Suprapubic skin (tissue), 3 donors: ENCODE data around the gene TFCP2L1.

Source experiments
- POLR2A ChIP-seq, 2 donors: fragments of 450-650 bp; IDR thresholded peaks; one replicate each; pipeline ENCODE4 v1.6.1; 2017; ENCODE audit warnings: antibody characterized with exemption in 2 of 2, mild to moderate bottlenecking in 2 of 2, moderate library complexity in 2 of 2
- TF ChIP-seq, protein P1 (sequence below), 2 donors: fragments of 200-600 bp in 1 of 2; fragments of 450-650 bp in 1 of 2; sonication (generic) in 1 of 2; IDR thresholded peaks; one replicate each; pipeline ENCODE4 v1.5.1; 2016 to 2019; ENCODE audit warnings: antibody characterized with exemption in 2 of 2, mild to moderate bottlenecking in 1 of 2, moderate library complexity in 1 of 2

DNA sequence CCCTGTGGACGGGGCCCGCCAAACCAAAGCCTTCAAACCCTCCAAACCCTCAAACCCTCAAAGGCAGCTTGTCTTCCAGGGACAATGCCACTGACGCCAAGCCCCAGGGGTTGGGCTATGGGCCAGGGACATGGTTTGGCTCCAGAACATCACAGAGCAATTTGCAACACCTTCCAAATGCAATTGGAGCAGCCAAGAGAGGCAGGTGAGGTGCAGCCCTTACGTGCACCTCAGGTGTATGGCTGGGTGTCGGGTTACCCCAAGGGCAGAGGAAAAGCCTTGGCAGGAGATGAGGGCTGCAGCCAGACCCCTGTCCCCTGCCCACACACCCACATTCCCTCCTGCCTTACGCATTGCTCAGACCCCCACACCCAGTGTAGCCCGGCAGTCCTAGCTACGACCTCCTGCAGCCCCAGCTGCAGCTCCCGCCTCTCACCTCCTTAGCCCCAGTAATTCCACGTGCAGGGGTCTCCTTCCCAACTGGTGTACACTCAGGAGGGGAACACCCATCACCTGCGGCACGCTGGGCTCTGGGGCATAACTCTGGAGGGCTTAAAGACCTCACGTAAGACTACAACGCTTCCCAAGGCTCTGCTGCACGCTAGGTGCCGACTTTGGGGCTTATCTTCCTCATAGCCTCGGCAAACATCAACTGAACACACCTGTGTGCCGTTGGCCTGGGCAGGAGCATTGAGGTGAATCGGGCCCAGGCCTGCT is 88.7 kb downstream of the TFCP2L1 start:
- TF ChIP-seq, protein P1, sequence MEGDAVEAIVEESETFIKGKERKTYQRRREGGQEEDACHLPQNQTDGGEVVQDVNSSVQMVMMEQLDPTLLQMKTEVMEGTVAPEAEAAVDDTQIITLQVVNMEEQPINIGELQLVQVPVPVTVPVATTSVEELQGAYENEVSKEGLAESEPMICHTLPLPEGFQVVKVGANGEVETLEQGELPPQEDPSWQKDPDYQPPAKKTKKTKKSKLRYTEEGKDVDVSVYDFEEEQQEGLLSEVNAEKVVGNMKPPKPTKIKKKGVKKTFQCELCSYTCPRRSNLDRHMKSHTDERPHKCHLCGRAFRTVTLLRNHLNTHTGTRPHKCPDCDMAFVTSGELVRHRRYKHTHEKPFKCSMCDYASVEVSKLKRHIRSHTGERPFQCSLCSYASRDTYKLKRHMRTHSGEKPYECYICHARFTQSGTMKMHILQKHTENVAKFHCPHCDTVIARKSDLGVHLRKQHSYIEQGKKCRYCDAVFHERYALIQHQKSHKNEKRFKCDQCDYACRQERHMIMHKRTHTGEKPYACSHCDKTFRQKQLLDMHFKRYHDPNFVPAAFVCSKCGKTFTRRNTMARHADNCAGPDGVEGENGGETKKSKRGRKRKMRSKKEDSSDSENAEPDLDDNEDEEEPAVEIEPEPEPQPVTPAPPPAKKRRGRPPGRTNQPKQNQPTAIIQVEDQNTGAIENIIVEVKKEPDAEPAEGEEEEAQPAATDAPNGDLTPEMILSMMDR (IDR thresholded peaks at IDR 0.05): no peak
- no peak for TF ChIP-seq POLR2A (IDR thresholded peaks at IDR 0.05)
